HG03342 (cell line): ENCODE measurements around the gene LRRIQ4.

Experiments
- ATAC-seq: cut with Tn5 transposase; IDR thresholded peaks from one replicate; pipeline ENCODE4 v1.9.1; 2021; ENCODE audit warnings: mild to moderate bottlenecking, moderate library complexity; ENCODE audit not compliant: unreplicated experiment

LRRIQ4 gene

DNA sequence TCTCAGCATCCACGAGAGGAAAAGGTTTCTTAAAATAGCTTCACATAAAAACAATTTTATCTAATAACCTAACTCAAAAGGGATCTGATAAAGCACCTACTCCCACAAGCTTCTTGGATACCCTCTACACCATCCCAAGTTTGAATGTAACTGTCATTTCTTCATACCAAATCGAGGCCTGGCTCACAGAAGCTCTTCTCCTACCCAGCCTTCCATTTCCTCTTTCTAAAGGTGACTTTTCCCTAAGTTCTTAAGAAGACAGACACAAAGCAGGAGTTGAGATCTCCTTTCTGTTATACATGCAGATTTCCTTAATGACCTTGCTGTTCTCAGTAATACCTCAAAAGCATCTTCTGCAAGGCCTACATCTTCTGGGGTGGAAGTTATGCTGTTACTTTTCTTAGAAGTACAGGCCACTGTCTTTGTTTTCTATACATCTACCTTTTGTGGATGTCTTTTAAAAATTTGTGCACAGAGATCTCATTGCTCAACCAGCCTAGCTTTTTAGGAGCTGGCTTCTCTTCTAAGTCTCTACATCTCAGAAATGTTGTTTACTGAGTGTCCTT is 3.4 kb upstream of the LRRIQ4 start:
- ATAC-seq, result no peak

DNA sequence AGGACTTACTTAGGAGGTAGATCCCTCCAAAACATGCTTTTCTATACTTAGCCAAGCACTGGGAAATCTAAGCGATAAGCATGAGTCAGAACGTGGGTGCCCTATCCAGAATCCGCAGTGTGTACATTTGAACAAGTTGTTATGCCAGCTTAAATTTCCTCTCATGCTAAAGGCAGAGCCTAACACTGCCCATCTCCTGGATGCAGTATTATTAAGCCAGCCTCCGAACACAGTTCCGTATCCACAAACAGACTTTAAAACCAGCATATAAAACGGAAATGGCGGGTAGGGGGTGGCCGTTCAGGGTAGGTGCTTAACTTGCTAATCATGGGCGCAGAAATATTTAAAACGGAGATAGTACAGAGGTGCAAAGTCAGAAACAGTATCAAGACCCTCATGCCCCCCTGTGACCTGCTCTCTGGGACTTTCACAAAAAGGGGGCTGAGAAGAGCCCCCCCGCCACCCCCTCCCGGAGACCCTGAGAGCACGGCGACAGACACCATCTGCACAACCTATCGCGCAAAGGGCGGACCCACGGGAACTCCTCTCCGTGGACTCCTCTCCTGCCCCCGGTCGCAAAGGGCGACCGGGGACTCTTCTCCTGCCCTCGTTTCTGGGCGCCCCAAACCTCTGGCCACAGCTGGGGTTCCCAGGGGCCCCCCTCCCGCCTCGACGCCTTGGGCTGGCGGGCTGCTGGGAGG is 889 bp upstream of the LRRIQ4 start:
- peak; percentile 6 for ATAC-seq

GRCh38 chr3:169813278-169813677 is 608 bp downstream of the LRRIQ4 start:
- ATAC-seq, result no peak

DNA sequence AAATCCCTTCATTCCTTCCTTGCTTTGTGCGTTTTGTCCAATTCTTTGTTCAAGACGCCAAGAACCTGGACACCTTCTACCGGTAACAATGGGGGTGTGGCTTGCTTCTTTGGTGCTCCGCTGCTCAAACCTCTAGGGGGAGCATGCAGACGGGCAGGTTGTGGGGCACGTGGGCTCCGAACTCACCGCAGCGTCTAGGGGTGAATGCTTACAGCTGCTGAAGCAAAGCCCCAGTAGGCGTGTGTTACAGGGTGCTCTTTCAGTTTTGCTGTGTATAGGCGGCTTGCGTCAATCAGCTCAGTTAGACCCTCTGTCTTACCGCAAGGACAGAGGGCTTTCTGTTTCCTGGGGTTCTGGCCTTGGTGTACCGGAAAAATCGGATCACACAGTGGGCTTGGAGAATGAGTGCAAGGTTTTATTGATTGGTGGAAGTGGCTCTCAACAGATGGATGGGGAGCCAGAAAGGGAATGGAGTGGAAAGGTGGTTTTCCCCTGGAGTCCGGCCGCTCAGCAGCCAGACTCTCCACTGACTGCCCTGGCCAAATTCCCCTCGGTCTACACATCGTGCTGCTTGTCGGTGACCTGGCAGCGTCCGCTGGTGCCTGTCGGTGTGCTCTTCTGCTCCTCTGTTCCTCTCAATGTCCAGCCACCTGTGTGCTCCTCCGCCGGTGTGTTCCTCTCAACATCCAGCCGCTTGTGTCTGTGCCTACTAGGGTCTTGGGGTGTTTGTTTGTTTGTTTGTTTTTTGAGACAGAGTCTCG is 1.3 kb downstream of the LRRIQ4 start:
- peak; percentile 94 for ATAC-seq

DNA sequence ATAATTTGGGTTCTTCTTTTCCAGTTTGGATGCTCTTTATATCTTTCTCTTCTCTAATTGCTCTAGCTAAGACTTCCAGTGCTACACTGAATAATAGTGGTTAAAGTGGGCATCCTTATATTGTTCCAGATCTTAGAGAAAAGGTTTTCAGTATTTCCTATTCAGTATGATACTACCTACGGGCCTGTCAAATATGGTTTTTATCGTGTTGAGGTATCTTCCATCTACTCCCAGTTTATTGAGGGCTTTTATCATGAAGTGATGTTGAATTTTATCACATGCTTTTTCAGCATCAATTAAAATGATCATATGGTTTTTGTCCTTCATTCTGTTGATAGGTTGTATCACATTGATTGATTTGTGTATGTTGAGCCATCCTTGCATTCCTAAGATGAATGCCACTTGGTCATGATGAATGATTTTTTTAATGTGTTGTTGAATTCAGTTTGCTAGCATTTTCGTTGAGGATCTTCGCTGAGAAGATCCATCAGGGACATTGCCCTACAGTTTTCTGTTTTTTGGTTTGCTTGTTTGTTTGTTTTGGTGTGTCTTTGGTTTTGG is 3.0 kb downstream of the LRRIQ4 start:
- ATAC-seq, result no peak

GRCh38 chr3:169818316-169818715 is 5.6 kb downstream of the LRRIQ4 start:
- no peak for ATAC-seq

DNA sequence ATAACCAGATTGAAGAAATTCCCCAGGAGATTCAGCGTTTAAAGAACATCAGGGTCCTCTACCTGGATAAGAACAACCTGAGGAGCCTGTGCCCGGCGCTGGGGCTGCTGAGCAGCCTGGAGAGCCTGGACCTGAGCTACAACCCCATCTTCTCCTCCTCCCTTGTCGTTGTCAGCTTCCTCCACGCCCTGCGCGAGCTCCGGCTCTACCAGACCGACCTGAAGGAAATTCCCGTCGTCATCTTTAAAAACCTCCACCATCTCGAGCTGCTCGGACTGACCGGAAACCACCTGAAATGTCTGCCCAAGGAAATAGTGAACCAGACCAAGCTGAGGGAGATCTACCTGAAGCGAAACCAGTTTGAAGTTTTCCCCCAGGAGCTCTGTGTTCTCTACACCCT is 9.4 kb downstream of the LRRIQ4 start:
- no peak for ATAC-seq

DNA sequence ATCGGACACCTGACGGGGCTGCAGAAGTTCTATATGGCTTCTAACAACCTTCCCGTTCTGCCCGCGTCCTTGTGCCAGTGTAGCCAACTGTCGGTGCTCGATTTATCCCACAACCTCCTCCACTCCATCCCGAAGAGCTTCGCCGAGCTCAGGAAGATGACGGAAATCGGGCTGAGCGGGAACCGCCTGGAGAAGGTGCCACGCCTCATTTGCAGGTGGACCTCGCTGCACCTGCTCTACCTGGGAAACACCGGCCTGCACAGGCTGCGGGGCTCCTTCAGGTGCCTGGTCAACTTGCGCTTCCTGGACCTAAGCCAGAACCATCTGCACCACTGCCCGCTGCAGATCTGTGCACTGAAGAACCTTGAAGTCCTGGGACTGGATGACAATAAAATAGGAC is 9.9 kb downstream of the LRRIQ4 start:
- ATAC-seq, result no peak

DNA sequence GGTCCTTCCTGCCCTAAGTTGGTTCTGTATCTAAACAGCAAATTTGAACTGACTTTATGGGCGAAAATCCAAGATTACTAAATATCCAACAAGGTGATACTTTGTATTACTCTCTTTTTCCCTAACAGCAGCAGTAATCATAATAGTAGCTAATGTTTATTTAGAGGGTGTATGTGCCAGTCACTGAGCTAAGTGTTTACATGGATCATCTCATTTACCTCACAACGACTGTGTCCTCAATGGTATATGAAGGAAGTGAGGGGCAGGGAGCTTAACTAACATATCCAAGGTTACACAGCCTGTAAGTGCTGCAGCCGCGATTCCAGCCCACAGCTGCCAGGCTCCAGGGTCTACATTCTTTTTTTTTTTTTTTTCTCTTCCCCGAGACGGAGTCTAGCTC is 10.3 kb downstream of the LRRIQ4 start:
- no peak for ATAC-seq

DNA sequence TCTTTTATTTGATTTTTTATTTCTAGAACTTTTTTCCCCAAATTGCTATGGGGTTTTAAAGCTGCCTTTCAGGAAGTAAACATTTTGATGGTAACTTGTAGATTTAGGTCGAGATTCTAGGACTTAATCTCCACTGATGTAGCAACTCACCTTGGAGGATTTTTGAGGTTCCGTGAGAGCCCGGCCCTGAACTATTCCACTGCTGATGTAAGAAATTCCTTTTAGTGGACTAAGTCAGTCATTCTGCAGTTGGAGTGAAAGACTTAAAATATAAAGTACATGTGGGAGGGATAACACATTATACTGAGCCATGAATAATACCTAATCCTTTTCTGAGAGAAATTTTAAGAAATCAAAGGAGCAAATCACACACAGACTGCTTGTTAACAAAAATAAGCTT is 12.6 kb downstream of the LRRIQ4 start:
- ATAC-seq, result no peak

GRCh38 chr3:169827712-169828111 is 15.0 kb downstream of the LRRIQ4 start:
- ATAC-seq, result no peak

- ATAC-seq, result no peak
Measured at GRCh38 chr3:169835533-169835932, 22.9 kb downstream of the LRRIQ4 start.

DNA sequence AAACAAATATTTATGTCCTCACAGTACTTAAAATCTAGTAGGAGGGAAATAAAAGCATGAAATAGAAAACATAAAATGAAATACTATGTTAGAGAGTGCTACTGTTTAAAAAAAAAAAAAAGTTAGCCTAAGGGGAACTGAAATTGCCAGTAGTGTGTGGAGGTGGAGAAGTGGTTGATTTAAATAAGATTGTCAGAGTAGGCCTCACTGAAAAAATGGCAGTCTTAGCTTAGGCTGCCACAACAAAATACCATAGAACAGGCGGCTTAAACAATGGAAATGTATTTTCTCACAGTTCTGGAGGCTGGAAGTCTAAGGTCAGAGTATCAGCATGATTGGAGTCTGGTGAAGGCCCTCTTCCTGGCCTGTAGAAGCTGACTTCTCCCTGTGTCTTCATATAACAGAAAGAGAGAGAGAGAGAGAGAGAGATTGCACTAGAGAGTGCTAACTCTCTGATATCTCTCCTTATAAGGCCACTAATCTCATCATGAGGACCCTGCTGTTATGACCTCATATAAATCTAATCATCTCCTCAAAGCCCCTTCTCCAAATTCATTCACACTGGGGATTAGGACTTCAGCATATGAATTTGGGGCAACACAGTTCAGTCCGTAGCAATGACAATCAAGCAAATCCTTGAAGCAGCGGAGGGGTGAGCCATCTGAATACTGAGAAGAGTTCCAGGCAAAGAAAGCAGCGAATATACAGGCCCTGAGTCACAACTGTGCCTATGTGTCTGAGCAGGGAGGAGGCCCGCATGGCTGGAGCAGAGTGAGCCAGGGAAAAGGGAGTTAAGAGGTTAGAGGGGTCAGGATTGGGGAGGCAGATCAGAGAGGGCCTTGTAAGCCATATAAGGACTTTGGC is 23.6 kb downstream of the LRRIQ4 start:
- ATAC-seq, result peak; percentile 79

DNA sequence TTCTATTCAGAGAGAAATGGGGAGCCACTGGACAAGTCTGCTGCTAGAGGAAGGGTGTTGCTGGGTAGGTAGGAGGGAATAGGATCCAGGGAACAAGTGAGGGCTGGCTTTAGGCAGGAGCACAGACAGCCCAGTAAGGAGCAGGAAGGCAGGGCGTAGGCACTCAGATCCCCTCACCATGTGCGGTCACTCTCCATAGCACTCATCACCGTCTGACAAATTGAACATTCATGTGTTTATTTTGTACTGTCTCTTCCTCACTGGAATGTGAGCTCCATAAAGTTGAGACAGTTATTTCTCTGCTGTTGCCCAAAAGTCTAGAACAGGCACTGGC is 24.2 kb downstream of the LRRIQ4 start:
- no peak for ATAC-seq

DNA sequence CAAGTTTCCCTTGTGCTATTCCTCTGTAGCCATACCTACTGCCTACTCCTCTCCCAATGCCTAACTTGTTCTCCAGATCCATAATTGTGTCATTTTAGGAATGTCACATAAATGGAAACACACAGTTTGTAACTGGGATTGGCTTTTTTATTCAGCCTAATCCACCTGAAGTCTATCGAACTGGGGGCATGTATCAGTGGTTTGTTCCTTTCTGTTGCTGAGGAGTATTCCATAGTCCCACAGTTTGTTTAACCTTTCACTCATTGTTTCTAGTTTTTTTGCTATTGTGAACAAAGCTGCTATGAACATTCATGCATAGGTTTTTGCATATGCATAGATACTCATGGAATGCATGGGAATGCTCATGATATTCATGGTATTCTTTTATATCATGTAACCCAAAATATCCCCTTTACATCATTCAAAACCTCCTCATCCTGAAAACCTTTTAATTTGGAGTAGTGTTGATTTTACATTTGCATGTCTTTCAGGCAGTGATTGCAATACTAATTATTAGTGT is 25.9 kb downstream of the LRRIQ4 start:
- no peak for ATAC-seq

DNA sequence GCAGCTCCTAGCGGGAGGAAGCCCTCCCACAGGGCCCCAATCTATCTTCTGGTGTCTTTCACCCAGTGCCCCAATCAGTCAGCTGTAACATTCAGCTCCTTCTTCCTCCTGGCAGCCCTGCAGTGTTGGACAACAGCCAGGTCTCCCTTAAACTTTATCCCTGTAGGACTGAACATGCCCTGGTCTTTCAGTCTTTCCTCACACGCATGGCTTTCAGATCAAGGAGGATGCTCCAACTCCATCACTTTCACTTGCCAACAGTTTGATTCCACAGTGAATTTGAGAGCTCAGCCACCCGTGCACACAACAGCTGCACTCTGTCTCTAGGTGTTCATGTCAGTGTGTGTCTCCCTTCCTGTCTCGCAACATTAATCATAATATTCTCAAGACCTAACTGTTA is 28.5 kb downstream of the LRRIQ4 start:
- ATAC-seq, result peak; percentile 69

GRCh38 chr3:169842960-169843359 is 30.3 kb downstream of the LRRIQ4 start:
- no peak for ATAC-seq

- ATAC-seq, result peak; percentile 98
Measured at GRCh38 chr3:169846458-169847193, 34.0 kb downstream of the LRRIQ4 start.

DNA sequence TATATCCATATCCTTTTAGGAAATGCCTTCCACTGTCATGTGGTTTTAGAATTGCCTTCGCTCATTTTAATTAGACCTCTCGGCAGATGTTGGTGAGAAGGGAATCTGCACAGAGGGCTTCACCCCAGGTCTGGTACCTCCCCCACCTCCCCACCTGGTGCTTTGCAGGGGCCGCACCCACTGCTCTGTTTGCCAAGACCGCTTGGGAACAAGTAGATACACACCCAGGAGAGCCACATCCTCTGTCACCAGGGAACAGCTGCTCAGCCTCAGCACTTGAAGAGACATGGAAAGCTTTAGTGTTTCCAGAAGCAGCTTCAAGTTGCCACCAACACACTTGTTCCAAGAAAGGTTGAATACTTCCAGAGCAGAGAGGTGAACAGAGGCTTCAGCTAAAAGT is 35.2 kb downstream of the LRRIQ4 start:
- no peak for ATAC-seq

- no peak for ATAC-seq
Measured at GRCh38 chr3:169848741-169849140, 36.1 kb downstream of the LRRIQ4 start.
